Panc1 (cell line): ENCODE data around the gene ABCC3. TPM values are rescaled to one million over a fixed set of nuclear protein-coding genes. Genes with fewer than 3 reads are reported as not detected.

Experiments used
- ATAC-seq: fragments of 200-7000 bp; cut with Tn5 transposase; 2 replicates; pipeline ENCODE4 v1.9.1; 2020; ENCODE audit warnings: mild to moderate bottlenecking, moderate library complexity
- BruUV-seq: library from RNA; stranded (reverse); fragments of 400-500 nt; replicated peaks from 2 replicates; lab custom pipeline; 2021; lab: Mats Ljungman, UMichigan
- CTCF ChIA-PET: fragments of 300-600 bp; sonication (Branson Sonifier 250); formaldehyde crosslinking; loops from one replicate; lab custom pipeline; 2022; ENCODE audit warnings: antibody characterized with exemption; lab: Charles Lee
- POLR2A ChIA-PET: fragments of 300-600 bp; sonication (Branson Sonifier 250); formaldehyde crosslinking; loops from one replicate; lab custom pipeline; 2022; ENCODE audit warnings: antibody characterized with exemption; lab: Charles Lee
- DNase-seq: peaks from one replicate; pipeline ENCODE4 v3.0.0-alpha.2; 2010; ENCODE audit warnings: low read depth, low spot score
- H3K27ac ChIP-seq: 2 replicates; pipeline ENCODE4 v1.5.1; 2011; ENCODE audit warnings: mild to moderate bottlenecking, low read length, inconsistent platforms
- H3K27me3 ChIP-seq: fragments of 200-500 bp; sonication (Bioruptor generic); 2 replicates; pipeline ENCODE4 v1.6.0; 2014; ENCODE audit warnings: low read length, inconsistent platforms; ENCODE audit not compliant: control insufficient read depth, insufficient read depth
- H3K36me3 ChIP-seq: fragments of 200-500 bp; sonication (Bioruptor generic); 2 replicates; pipeline ENCODE4 v1.5.1; 2014; ENCODE audit warnings: inconsistent platforms, mild to moderate bottlenecking, low read length, moderate library complexity; ENCODE audit not compliant: control insufficient read depth, insufficient read depth
- H3K4me1 ChIP-seq: 2 replicates; pipeline ENCODE4 v1.5.1; 2011; ENCODE audit warnings: inconsistent platforms, mild to moderate bottlenecking, low read length, moderate library complexity; ENCODE audit not compliant: control insufficient read depth, insufficient read depth
- H3K4me3 ChIP-seq, 2 experiments: 2 replicates each; pipeline ENCODE4 v1.5.1; 2011 to 2012; ENCODE audit warnings: low read depth in 2 of 2, low read length in 2 of 2, mild to moderate bottlenecking in 2 of 2, inconsistent platforms in 1 of 2, moderate library complexity in 1 of 2
- H3K9me3 ChIP-seq: fragments of 200-500 bp; sonication (Bioruptor generic); 2 replicates; pipeline ENCODE4 v1.5.1; 2014; ENCODE audit warnings: low read depth, mild to moderate bottlenecking, inconsistent platforms, low read length, moderate library complexity; ENCODE audit not compliant: control insufficient read depth, insufficient read depth
- CTCF ChIP-seq: fragments of 450-650 bp; IDR thresholded peaks from 2 replicates; pipeline ENCODE4 v1.5.1; 2017; ENCODE audit warnings: mild to moderate bottlenecking
- POLR2AphosphoS5 ChIP-seq: IDR thresholded peaks from 2 replicates; pipeline ENCODE4 v1.6.1; 2012; ENCODE audit warnings: mild to moderate bottlenecking, low read depth, low read length, moderate library complexity
- SIN3A ChIP-seq: IDR thresholded peaks from 2 replicates; pipeline ENCODE4 v1.6.1; 2012; ENCODE audit warnings: low read depth, mild to moderate bottlenecking, low read length, moderate library complexity, borderline replicate concordance; ENCODE audit not compliant: insufficient read depth
- TCF7L2 ChIP-seq: IDR thresholded peaks from 2 replicates; pipeline ENCODE4 v1.6.1; 2011; ENCODE audit warnings: mild to moderate bottlenecking, low read depth, low read length, inconsistent platforms
- in situ Hi-C: cut with HindIII; loops from 2 replicates; pipeline ENCODE4 v1.10.0; 2016; ENCODE audit warnings: low sequenced_read_pairs, low pct_unique_long_range_greater_than_20kb
- intact Hi-C: fragments of 100-400 bp; cut with micrococcal nuclease; formaldehyde crosslinking; loops from one replicate; pipeline ENCODE4 v1.10.0; 2022; ENCODE audit not compliant: unreplicated experiment
- total RNA-seq: library from RNA; stranded (reverse); gene quantifications from one replicate; pipeline ENCODE4 v1.2.1, GENCODE V29; 2021; ENCODE audit not compliant: unreplicated experiment
- TF ChIP-seq, protein P1 (sequence below), 2 experiments: IDR thresholded peaks; 2 replicates each; pipeline ENCODE4 v1.6.1; 2011 to 2012; ENCODE audit warnings: low read depth in 2 of 2, control low read depth in 1 of 2, low read length in 1 of 2, mild to moderate bottlenecking in 1 of 2, moderate library complexity in 1 of 2; ENCODE audit not compliant: insufficient read depth in 1 of 2

Gene ABCC3
- total RNA-seq, 1 experiment from 2014 or later = 128 TPM

DNA sequence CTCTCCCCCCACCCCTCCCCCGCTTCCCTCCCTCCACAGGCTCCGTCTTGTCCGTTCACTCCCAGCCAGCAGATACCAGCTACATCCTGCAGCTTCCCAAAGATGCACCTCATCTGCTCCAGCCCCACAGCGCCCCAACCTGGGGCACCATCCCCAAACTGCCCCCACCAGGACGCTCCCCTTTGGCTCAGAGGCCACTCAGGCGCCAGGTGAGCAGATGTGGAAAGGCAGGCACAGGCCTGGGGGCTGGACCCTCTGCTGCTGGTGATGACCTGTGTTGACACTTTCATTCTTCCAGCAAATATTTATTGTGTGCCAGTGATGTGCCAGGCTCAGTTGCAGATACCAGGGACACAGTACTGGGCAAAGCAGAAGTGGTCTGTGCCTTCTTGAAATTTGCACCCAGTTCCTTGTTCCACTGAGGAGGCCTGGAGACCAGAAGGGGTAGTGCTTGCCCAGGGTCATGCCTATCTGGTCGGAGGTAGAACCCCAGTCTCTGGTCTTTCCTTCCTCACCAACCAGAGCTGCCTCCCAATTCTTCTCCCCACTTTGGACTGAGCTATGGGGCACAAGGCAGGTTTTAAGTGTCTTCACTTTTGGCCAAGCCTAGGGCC, 10.3 kb upstream of the ABCC3 start:
- CTCF ChIA-PET = interaction anchor here (0.6 to 3.3 kb wide), 5 partner anchors 25 to 1553 kb away, joined by 3 to 19 read pairs (median 8); partner anchors contain the start of gene SPATA20
- DNase-seq (no peak), ATAC-seq (no peak)
- H3K36me3 ChIP-seq = no peaks in the 10 kb centered on the region
- H3K4me3 ChIP-seq = no peak overlapping the region
- peaks cover 49% of the 10 kb centered on the region for H3K4me1 ChIP-seq
- no TSS peak for BruUV-seq
- H3K27ac ChIP-seq = no peak overlapping the region
- TF ChIP-seq, protein P1, sequence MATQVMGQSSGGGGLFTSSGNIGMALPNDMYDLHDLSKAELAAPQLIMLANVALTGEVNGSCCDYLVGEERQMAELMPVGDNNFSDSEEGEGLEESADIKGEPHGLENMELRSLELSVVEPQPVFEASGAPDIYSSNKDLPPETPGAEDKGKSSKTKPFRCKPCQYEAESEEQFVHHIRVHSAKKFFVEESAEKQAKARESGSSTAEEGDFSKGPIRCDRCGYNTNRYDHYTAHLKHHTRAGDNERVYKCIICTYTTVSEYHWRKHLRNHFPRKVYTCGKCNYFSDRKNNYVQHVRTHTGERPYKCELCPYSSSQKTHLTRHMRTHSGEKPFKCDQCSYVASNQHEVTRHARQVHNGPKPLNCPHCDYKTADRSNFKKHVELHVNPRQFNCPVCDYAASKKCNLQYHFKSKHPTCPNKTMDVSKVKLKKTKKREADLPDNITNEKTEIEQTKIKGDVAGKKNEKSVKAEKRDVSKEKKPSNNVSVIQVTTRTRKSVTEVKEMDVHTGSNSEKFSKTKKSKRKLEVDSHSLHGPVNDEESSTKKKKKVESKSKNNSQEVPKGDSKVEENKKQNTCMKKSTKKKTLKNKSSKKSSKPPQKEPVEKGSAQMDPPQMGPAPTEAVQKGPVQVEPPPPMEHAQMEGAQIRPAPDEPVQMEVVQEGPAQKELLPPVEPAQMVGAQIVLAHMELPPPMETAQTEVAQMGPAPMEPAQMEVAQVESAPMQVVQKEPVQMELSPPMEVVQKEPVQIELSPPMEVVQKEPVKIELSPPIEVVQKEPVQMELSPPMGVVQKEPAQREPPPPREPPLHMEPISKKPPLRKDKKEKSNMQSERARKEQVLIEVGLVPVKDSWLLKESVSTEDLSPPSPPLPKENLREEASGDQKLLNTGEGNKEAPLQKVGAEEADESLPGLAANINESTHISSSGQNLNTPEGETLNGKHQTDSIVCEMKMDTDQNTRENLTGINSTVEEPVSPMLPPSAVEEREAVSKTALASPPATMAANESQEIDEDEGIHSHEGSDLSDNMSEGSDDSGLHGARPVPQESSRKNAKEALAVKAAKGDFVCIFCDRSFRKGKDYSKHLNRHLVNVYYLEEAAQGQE (IDR thresholded peaks at IDR 0.05; ENCODE audit: insufficient read depth in 1 of 2, low read depth in 2 of 2, low read length in 1 of 2) = no peak
- TF ChIP-seq SIN3A (no peak), TCF7L2 (no peak), CTCF (no peak), POLR2AphosphoS5 (no peak)
- intact Hi-C loops (no loop called here), in situ Hi-C loops (no loop called here)
- POLR2A ChIA-PET = no interaction called here
- H3K27me3 ChIP-seq = no peaks in the 10 kb centered on the region
- no peaks in the 10 kb centered on the region for H3K9me3 ChIP-seq

DNA sequence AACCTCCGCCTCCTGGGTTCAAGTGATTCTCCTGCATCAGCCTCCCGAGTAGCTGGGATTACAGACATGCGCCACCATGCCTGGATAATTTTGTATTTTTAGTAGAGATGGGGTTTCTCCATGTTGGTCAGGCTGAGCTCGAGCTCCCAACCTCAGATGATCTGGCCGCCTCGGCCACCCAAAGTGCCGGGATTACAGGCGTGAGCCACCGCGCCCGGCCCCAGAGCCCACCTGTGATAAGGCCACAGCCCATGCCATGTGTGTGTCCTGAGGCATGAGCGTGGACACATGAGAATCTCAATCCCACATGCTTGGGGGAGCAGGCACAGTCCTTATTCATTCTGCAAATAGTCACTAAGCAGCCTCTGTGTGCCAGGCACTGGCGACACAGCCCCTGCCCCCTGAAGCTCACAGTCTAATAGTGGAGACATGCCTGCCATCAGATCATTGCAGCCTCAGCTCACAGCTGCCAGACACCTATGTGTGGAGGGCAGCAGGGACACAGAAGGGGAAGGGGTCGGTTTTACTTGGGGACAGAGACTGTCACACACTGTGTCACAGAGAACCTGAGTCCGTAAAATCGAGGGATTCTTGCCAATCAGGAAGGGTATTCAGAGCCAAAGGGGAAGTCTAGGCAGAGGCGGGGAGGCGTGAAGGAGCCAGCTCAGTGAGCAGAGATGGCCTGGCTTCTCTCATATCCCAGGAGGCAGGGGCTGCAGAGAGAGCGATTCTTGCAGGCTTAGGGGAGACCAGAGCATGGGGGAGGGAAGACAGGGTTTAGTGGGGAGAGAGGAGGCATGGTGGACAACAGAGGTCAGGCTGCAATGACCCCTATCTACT, 9.4 kb upstream of the ABCC3 start:
- DNase-seq (no peak), ATAC-seq (no peak)
- ChIA-PET POLR2A (no interaction called here), CTCF (interaction anchor here (0.6 to 3.3 kb wide), 12 partner anchors 14 to 83 kb away, joined by 3 to 34 read pairs (median 5); partner anchors contain the start of genes CACNA1G and SPATA20)
- Histone ChIP-seq H3K27me3 (no peaks in the 10 kb centered on the region), H3K27ac (peak overlapping the region; percentile 40), H3K4me3 (no peak overlapping the region), H3K4me1 (peaks cover 57% of the 10 kb centered on the region), H3K9me3 (no peaks in the 10 kb centered on the region), H3K36me3 (no peaks in the 10 kb centered on the region)
- no peak for TF ChIP-seq POLR2AphosphoS5
- TF ChIP-seq SIN3A = no peak
- in situ Hi-C loops = no loop called here
- no TSS peak for BruUV-seq
- intact Hi-C loops = no loop called here
